Measurements from ENCODE around the gene KIAA0232.

Gene KIAA0232

DNA sequence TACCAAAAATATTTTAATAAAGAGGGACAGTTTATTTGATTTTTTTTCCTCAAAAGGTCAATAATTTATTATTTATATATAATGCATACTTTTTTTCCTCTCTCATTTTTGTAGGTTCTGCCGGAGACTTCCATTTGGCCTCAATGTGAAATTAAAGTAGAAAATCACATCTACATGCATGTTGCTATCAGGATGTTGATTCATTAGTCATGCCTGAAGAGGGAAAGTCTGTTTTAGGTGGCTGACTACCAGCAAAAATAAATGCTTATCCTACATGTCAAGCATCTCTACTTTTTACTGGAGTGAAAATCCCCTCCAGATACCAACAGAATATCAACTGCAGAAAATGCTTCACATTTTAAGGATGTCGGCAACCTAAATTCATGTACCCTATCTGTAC is 41.5 kb downstream of the KIAA0232 start:
- peaks cover 28% of the 10 kb centered on the region for H3K36me3 ChIP-seq (replicated peaks; ENCODE audit: low read depth, low read length)
- H4K20me1 ChIP-seq (ENCODE audit: insufficient read depth, low read length): peaks cover 4% of the 10 kb centered on the region
- no peak overlapping the region for H3K4me2 ChIP-seq (ENCODE audit: low read length)
- no peak for TF ChIP-seq EZH2phosphoT487 (IDR thresholded peaks at IDR 0.05; ENCODE audit: low read depth)
- no peak for TF ChIP-seq CTCF (IDR thresholded peaks at IDR 0.05; ENCODE audit: low read depth, low read length)
- no peak overlapping the region for H3K9ac ChIP-seq (ENCODE audit: low read length)
- peaks cover 3% of the 10 kb centered on the region; the same call in 1 of the 2 replicates for H3K9me3 ChIP-seq (ENCODE audit: insufficient read depth, low read length)
- H2AFZ ChIP-seq (ENCODE audit: low read depth, low read length): no peak overlapping the region
- no peak overlapping the region for H3K27ac ChIP-seq (ENCODE audit: low read length)
- no peaks in the 10 kb centered on the region for H3K27me3 ChIP-seq (ENCODE audit: low read depth, low read length)
- no peak overlapping the region for H3K4me3 ChIP-seq (ENCODE audit: low read length)
- H3K79me2 ChIP-seq (ENCODE audit: low read length): peaks cover 30% of the 10 kb centered on the region; the same call in 1 of the 2 replicates
- peaks cover under 1% of the 10 kb centered on the region; the same call in 1 of the 2 replicates for H3K4me1 ChIP-seq (ENCODE audit: low read length)

GRCh38 chr4:6824772-6825402 is 42.4 kb downstream of the KIAA0232 start:
- H3K36me3 ChIP-seq (replicated peaks; ENCODE audit: low read depth, low read length): peaks cover 33% of the 10 kb centered on the region
- H2AFZ ChIP-seq (ENCODE audit: low read depth, low read length): no peak overlapping the region
- H3K4me2 ChIP-seq (ENCODE audit: low read length): no peak overlapping the region
- no peak overlapping the region for H3K9ac ChIP-seq (ENCODE audit: low read length)
- H3K27me3 ChIP-seq (ENCODE audit: low read depth, low read length): no peaks in the 10 kb centered on the region
- peaks cover 24% of the 10 kb centered on the region; the same call in 1 of the 2 replicates for H3K79me2 ChIP-seq (ENCODE audit: low read length)
- H3K4me1 ChIP-seq (ENCODE audit: low read length): peaks cover 8% of the 10 kb centered on the region
- peaks cover 10% of the 10 kb centered on the region for H4K20me1 ChIP-seq (ENCODE audit: insufficient read depth, low read length)
- TF ChIP-seq EZH2phosphoT487 (IDR thresholded peaks at IDR 0.05; ENCODE audit: low read depth): no peak
- no peak for TF ChIP-seq CTCF (IDR thresholded peaks at IDR 0.05; ENCODE audit: low read depth, low read length)
- no peak overlapping the region for H3K27ac ChIP-seq (ENCODE audit: low read length)
- no peaks in the 10 kb centered on the region for H3K9me3 ChIP-seq (ENCODE audit: insufficient read depth, low read length)
- no peak overlapping the region for H3K4me3 ChIP-seq (ENCODE audit: low read length)

DNA sequence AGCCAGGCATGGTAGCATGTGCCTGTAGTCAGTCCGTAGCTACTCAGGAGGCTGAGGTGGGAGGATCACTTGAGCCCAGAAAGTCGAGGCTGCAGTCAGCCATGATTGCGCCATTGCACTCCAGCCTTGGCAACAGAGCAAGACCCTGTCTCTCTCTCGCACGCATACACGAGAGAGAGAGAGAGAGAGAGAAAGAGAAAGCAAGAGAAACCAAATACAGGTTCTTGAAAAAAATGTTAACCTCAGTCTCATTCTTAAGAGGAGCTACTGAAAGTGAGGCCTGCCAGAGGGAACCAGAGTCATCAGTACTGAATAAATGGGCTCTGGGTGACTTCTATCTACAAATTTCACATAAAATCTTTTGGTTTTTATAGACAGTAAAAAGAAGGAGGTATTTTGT is 42.9 kb downstream of the KIAA0232 start:
- H3K27ac ChIP-seq (ENCODE audit: low read length): no peak overlapping the region
- H3K9me3 ChIP-seq (ENCODE audit: insufficient read depth, low read length): no peaks in the 10 kb centered on the region
- peaks cover 8% of the 10 kb centered on the region for H3K4me1 ChIP-seq (ENCODE audit: low read length)
- peaks cover 33% of the 10 kb centered on the region for H3K36me3 ChIP-seq (replicated peaks; ENCODE audit: low read depth, low read length)
- TF ChIP-seq CTCF (IDR thresholded peaks at IDR 0.05; ENCODE audit: low read depth, low read length) (no peak), EZH2phosphoT487 (IDR thresholded peaks at IDR 0.05; ENCODE audit: low read depth) (no peak)
- H3K4me3 ChIP-seq (ENCODE audit: low read length): no peak overlapping the region
- H3K27me3 ChIP-seq (ENCODE audit: low read depth, low read length): no peaks in the 10 kb centered on the region
- H4K20me1 ChIP-seq (ENCODE audit: insufficient read depth, low read length): peaks cover 10% of the 10 kb centered on the region
- H3K79me2 ChIP-seq (ENCODE audit: low read length): peaks cover 21% of the 10 kb centered on the region; the same call in 1 of the 2 replicates
- H2AFZ ChIP-seq (ENCODE audit: low read depth, low read length): no peak overlapping the region
- H3K9ac ChIP-seq (ENCODE audit: low read length): no peak overlapping the region
- no peak overlapping the region for H3K4me2 ChIP-seq (ENCODE audit: low read length)

- TF ChIP-seq CTCF (IDR thresholded peaks at IDR 0.05; ENCODE audit: low read depth, low read length) (no peak), EZH2phosphoT487 (IDR thresholded peaks at IDR 0.05; ENCODE audit: low read depth) (no peak)
- no peaks in the 10 kb centered on the region for H3K27me3 ChIP-seq (ENCODE audit: low read depth, low read length)
- peaks cover 10% of the 10 kb centered on the region; the same call in 1 of the 2 replicates for H3K79me2 ChIP-seq (ENCODE audit: low read length)
- no peaks in the 10 kb centered on the region for H3K9me3 ChIP-seq (ENCODE audit: insufficient read depth, low read length)
- H3K4me1 ChIP-seq (ENCODE audit: low read length): peaks cover 8% of the 10 kb centered on the region
- H3K9ac ChIP-seq (ENCODE audit: low read length): no peak overlapping the region
- peaks cover 10% of the 10 kb centered on the region for H4K20me1 ChIP-seq (ENCODE audit: insufficient read depth, low read length)
- H3K27ac ChIP-seq (ENCODE audit: low read length): no peak overlapping the region
- H3K4me2 ChIP-seq (ENCODE audit: low read length): no peak overlapping the region
- peaks cover 44% of the 10 kb centered on the region for H3K36me3 ChIP-seq (replicated peaks; ENCODE audit: low read depth, low read length)
- H3K4me3 ChIP-seq (ENCODE audit: low read length): no peak overlapping the region
- no peak overlapping the region for H2AFZ ChIP-seq (ENCODE audit: low read depth, low read length)
Measured at GRCh38 chr4:6826781-6827508, 44.4 kb downstream of the KIAA0232 start.

Measured in OCI-LY3 (cell line).